Body of pancreas (tissue), 4 donors: ENCODE measurements around the gene IL6R. TPM values are rescaled to one million over a fixed set of nuclear protein-coding genes. Genes with fewer than 3 reads are reported as not detected.
A peak's percentile ranks its signal among the peaks of the same experiment; 100 is the strongest.

Experiments
- ATAC-seq: fragments of 150-250 bp; one replicate; pipeline ENCODE4 v1.9.1; 2016
- DNase-seq, 4 donors: peaks; one replicate each; pipeline ENCODE4 v3.0.0-alpha.2; 2019
- H3K27ac ChIP-seq, 4 donors: fragments of 200-600 bp; sonication (generic); 1 replicate in 3 of 4; 2 replicates in 1 of 4; pipeline versions ENCODE4 v1.5.1 to v1.6.1; 2016 to 2019; ENCODE audit warnings: mild to moderate bottlenecking in 1 of 4, mixed read lengths in 1 of 4, moderate library complexity in 1 of 4
- H3K27me3 ChIP-seq, 2 donors: fragments of 200-600 bp; sonication (generic); one replicate each; pipeline ENCODE4 v1.6.0; 2016; ENCODE audit warnings: mild to moderate bottlenecking in 1 of 2
- H3K36me3 ChIP-seq, 2 donors: fragments of 200-600 bp; sonication (generic); replicated peaks in 1 of 2; 2 replicates each; pipeline ENCODE4 v1.5.1; 2016; ENCODE audit warnings: low read depth in 2 of 2; ENCODE audit not compliant: insufficient read depth in 1 of 2
- H3K4me1 ChIP-seq: fragments of 200-600 bp; sonication (generic); one replicate; pipeline ENCODE4 v1.6.0; 2016
- H3K4me3 ChIP-seq, 2 donors: fragments of 200-600 bp; sonication (generic); 1 replicate in 1 of 2; 2 replicates in 1 of 2; pipeline ENCODE4 v1.5.1; 2016 to 2019
- H3K9me3 ChIP-seq, 3 donors: fragments of 200-600 bp; sonication (generic); 1 replicate in 2 of 3; 2 replicates in 1 of 3; pipeline ENCODE4 v1.5.1; 2016
- POLR2A ChIP-seq, 3 donors: fragments of 450-650 bp; IDR thresholded peaks; one replicate each; pipeline ENCODE4 v1.6.1; 2016; ENCODE audit warnings: antibody characterized with exemption in 3 of 3, mild to moderate bottlenecking in 2 of 3
- WGBS, 2 donors: methylation state at CpG; one replicate each; pipeline ENCODE4 v1.1.5; 2017; 5-methylcytosine and 5-hydroxymethylcytosine counted together
- intact Hi-C: fragments of 100-400 bp; cut with DNase I; formaldehyde crosslinking; loops from one replicate; pipeline ENCODE4 v1.15.1; 2023
- total RNA-seq, 2 donors: library from RNA; depleted of rRNA; stranded (reverse); fragments of >200 nt; gene quantifications; one replicate each; pipeline ENCODE4 v1.1.0, GENCODE V29; 2016
- TF ChIP-seq, protein P1 (sequence below), 7 experiments: fragments of 450-650 bp in 4 of 7; fragments of 200-600 bp in 3 of 7; sonication (generic) in 3 of 7; IDR thresholded peaks; one replicate each; pipeline ENCODE4 v1.5.1; 2016 to 2019; ENCODE audit warnings: antibody characterized with exemption in 7 of 7

Gene IL6R
- total RNA-seq, 2 donors from 2014 or later: 5.9 to 13.5 TPM

DNA sequence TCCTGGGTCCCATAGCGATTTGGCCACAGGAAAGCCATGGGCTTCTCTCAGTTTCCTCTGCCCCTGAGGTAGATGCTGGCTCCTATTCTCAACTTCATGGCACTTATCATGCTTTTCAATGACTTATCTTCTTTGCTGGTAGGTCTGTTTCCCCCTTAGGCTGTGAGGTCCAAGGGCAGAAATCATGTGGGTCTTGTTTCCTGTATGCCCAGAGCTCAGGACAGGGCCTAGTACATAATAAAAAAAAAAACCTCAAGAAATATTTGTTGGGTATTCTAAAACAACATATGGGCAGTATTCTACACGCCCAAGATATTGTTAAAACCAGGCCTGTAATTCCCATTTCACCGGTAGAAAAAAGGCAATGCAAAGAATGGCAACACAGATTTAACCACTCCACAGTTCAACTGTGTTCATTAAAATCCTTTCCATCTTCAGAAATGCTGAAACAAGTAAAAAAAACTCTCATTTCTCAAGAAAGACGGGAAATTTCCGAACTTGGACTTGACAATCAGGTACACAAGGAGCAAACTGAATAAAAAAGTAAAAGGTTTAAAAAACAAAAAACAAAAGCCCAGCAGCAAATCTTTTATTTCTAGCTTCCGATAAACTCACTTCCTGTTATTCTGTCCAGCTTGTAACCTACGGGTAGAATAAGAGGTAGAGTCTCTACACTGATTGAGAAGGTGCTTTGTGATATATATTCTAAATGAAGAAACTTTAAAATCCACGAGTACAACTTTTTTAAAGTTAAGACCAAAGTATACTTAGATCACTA lies 90.5 kb downstream of the IL6R start:
- no peak overlapping the region for H3K27ac ChIP-seq
- WGBS, 2 donors: 71 to 72% methylated on average over 8 of the region's 8 CpGs

DNA sequence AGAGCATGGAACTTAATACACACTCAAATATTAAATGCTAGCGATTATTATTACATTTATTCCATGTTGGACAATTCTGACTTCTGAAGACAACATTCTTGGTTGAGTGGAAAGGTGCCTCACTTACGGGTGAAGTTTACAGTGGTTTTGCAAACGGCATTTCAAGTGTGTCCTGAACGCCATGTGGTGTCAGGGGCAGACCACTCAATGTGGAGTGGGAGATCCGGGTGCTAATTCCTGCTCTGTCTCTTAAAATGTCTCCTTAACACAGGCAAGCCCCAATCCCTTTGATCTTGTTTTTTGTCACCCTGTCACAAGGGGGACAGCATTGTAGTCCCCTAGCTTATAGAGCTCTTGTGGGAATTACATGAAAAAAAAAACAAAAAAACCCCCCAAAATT lies 91.2 kb downstream of the IL6R start:
- Histone ChIP-seq H3K27ac (no peak overlapping the region), H3K36me3 (no peaks in the 10 kb centered on the region), H3K4me3 (no peak overlapping the region), H3K4me1 (peaks cover 3% of the 10 kb centered on the region), H3K9me3 (no peaks in the 10 kb centered on the region), H3K27me3 (peaks cover 0 to 11% of the 10 kb centered on the region in 2 donors)
- intact Hi-C loops: no loop called here
- ATAC-seq: no peak
- WGBS, 2 donors: 76 to 83% methylated on average over 5 of the region's 5 CpGs
- no peak for DNase-seq
- TF ChIP-seq, protein P1, sequence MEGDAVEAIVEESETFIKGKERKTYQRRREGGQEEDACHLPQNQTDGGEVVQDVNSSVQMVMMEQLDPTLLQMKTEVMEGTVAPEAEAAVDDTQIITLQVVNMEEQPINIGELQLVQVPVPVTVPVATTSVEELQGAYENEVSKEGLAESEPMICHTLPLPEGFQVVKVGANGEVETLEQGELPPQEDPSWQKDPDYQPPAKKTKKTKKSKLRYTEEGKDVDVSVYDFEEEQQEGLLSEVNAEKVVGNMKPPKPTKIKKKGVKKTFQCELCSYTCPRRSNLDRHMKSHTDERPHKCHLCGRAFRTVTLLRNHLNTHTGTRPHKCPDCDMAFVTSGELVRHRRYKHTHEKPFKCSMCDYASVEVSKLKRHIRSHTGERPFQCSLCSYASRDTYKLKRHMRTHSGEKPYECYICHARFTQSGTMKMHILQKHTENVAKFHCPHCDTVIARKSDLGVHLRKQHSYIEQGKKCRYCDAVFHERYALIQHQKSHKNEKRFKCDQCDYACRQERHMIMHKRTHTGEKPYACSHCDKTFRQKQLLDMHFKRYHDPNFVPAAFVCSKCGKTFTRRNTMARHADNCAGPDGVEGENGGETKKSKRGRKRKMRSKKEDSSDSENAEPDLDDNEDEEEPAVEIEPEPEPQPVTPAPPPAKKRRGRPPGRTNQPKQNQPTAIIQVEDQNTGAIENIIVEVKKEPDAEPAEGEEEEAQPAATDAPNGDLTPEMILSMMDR (IDR thresholded peaks at IDR 0.05): no peak
- TF ChIP-seq POLR2A (IDR thresholded peaks at IDR 0.05): no peak

More for the DNA sequence above, 90.5 kb downstream of the IL6R start:
- Histone ChIP-seq H3K9me3 (no peaks in the 10 kb centered on the region), H3K4me1 (no peaks in the 10 kb centered on the region), H3K36me3 (no peaks in the 10 kb centered on the region), H3K4me3 (no peak overlapping the region), H3K27me3 (peaks cover 0 to 5% of the 10 kb centered on the region in 2 donors)
- no peak for ATAC-seq
- DNase-seq: no peak
- intact Hi-C loops: no loop called here
- TF ChIP-seq POLR2A (IDR thresholded peaks at IDR 0.05): no peak
- TF ChIP-seq, protein P1 (IDR thresholded peaks at IDR 0.05): no peak

DNA sequence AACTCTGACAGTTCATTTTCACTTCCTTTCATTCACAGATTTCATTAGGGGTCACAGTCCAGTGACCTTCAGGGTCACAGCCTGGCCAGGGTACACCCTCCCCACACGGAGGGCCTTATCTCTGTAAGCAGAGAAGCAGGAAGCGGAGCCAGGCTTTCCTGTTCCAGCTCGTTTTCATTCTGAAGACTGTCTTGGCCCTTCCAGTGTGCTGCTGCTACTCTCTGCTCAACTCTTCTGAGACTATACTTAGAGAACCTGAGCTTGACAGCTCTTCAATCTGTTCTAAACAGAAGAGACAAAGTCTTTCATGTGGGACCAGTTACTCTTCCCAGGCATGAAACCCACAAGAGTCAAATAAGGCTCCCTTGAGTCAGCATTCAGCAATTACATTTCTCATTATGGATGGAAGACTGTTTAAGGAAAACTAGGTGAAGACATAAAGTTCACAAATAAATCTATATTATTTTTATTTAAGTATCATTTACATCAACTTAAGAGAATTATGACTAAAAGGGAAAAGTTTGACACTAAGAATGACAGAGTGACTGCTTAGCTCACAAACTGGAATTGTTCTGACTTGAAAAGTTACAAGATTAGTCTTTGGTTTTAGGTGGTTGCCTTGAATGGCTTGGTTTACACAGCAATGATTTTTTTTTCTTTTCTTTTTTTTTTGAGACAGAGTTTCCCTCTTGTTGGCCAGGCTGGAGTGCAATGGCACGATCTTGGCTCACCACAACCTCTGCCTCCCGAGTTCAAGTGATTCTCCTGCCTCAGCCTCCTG lies 92.1 kb downstream of the IL6R start:
- WGBS, 2 donors: 37 to 44% methylated on average over 5 of the region's 5 CpGs
- Histone ChIP-seq H3K4me1 (peaks cover 12% of the 10 kb centered on the region), H3K27me3 (peaks cover 0 to 20% of the 10 kb centered on the region in 2 donors), H3K27ac (no peak overlapping the region), H3K36me3 (no peaks in the 10 kb centered on the region), H3K4me3 (no peak overlapping the region), H3K9me3 (no peaks in the 10 kb centered on the region)
- peak in 2 of 4 donors; percentile 10 to 24 for DNase-seq
- peak; percentile 45 for ATAC-seq
- TF ChIP-seq, protein P1 (IDR thresholded peaks at IDR 0.05): no peak
- TF ChIP-seq POLR2A (IDR thresholded peaks at IDR 0.05): no peak
- intact Hi-C loops: no loop called here

DNA sequence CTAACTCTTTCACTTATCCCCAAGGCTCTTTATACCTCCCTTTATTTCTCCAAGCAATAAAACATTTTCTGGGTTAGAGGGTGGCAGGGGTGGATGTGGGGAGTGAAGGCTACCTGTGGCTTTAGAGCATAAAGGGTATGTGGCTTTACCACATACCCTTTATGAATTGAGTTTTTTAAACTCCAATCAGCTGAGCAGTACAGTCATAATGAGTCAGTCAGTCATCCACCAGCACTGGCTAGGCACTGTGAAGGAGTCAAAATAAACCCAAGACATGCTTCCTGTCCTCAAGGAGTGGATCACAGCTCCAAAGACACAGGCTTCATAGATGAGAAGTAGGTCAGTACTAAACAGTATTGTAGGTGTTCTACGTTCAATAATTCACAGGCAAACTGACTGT lies 94.3 kb downstream of the IL6R start:
- Histone ChIP-seq H3K27ac (no peak overlapping the region), H3K4me3 (no peak overlapping the region), H3K9me3 (no peaks in the 10 kb centered on the region), H3K27me3 (peaks cover 0 to 26% of the 10 kb centered on the region in 2 donors), H3K4me1 (peaks cover 18% of the 10 kb centered on the region), H3K36me3 (no peaks in the 10 kb centered on the region)
- no peak for ATAC-seq
- DNase-seq: no peak
- WGBS, 2 donors: 73 to 84% methylated on average over 1 of the region's 1 CpG
- intact Hi-C loops: no loop called here
- TF ChIP-seq, protein P1 (IDR thresholded peaks at IDR 0.05): no peak
- TF ChIP-seq POLR2A (IDR thresholded peaks at IDR 0.05): no peak
